Prostate gland (tissue), 2 donors: ENCODE measurements around the gene ATL1. TPM values are rescaled to one million over a fixed set of nuclear protein-coding genes. Genes with fewer than 3 reads are reported as not detected.

Source experiments
- DNase-seq: peaks from one replicate; pipeline ENCODE4 v3.0.0-alpha.2; 2019; ENCODE audit warnings: low spot score
- H3K27ac ChIP-seq, 2 donors: fragments of 200-600 bp; sonication (generic); 2 replicates each; pipeline ENCODE4 v1.5.1; 2017 to 2019
- H3K27me3 ChIP-seq: fragments of 200-600 bp; sonication (generic); replicated peaks from 2 replicates; pipeline ENCODE4 v1.5.1; 2019; ENCODE audit not compliant: insufficient read depth
- H3K36me3 ChIP-seq, 2 donors: fragments of 200-600 bp; sonication (generic); 1 replicate in 1 of 2; 2 replicates in 1 of 2; pipeline versions ENCODE4 v1.5.1 to v1.8.1; 2017 to 2019
- H3K4me1 ChIP-seq: fragments of 200-600 bp; sonication (generic); replicated peaks from 2 replicates; pipeline ENCODE4 v1.5.1; 2019
- H3K4me3 ChIP-seq, 2 donors: fragments of 200-600 bp; sonication (generic); 2 replicates each; pipeline ENCODE4 v1.5.1; 2017 to 2019
- H3K9me3 ChIP-seq: fragments of 200-600 bp; sonication (generic); 2 replicates; pipeline ENCODE4 v1.5.1; 2017
- POLR2A ChIP-seq: fragments of 450-650 bp; IDR thresholded peaks from one replicate; pipeline ENCODE4 v1.6.1; 2016; ENCODE audit warnings: antibody characterized with exemption, mild to moderate bottlenecking
- POLR2AphosphoS5 ChIP-seq: sonication (generic); formaldehyde crosslinking; IDR thresholded peaks from one replicate; pipeline ENCODE4 v1.6.1; 2017; ENCODE audit warnings: antibody characterized with exemption
- WGBS: methylation state at CpG from one replicate; pipeline ENCODE4 v1.1.5; 2018; 5-methylcytosine and 5-hydroxymethylcytosine counted together
- intact Hi-C: fragments of 100-400 bp; cut with DNase I; formaldehyde crosslinking; loops from one replicate; pipeline ENCODE4 v1.14.2; 2022
- total RNA-seq, 2 donors: library from RNA; depleted of rRNA; stranded (reverse); fragments of >200 nt; gene quantifications; one replicate each; pipeline ENCODE4 v1.1.0, GENCODE V29; 2016
- TF ChIP-seq, protein P1 (sequence below), 4 experiments: fragments of 200-600 bp in 2 of 4; fragments of 450-650 bp in 2 of 4; sonication (generic) in 2 of 4; IDR thresholded peaks; 1 replicate in 3 of 4; 2 replicates in 1 of 4; pipeline ENCODE4 v1.5.1; 2016 to 2019; ENCODE audit warnings: antibody characterized with exemption in 4 of 4, mild to moderate bottlenecking in 2 of 4, moderate library complexity in 2 of 4

The ATL1 gene
- total RNA-seq = 10 to 100 TPM in 1 of 2 donors, 1 to 10 TPM in 1; 5.3 to 26.5 TPM

DNA sequence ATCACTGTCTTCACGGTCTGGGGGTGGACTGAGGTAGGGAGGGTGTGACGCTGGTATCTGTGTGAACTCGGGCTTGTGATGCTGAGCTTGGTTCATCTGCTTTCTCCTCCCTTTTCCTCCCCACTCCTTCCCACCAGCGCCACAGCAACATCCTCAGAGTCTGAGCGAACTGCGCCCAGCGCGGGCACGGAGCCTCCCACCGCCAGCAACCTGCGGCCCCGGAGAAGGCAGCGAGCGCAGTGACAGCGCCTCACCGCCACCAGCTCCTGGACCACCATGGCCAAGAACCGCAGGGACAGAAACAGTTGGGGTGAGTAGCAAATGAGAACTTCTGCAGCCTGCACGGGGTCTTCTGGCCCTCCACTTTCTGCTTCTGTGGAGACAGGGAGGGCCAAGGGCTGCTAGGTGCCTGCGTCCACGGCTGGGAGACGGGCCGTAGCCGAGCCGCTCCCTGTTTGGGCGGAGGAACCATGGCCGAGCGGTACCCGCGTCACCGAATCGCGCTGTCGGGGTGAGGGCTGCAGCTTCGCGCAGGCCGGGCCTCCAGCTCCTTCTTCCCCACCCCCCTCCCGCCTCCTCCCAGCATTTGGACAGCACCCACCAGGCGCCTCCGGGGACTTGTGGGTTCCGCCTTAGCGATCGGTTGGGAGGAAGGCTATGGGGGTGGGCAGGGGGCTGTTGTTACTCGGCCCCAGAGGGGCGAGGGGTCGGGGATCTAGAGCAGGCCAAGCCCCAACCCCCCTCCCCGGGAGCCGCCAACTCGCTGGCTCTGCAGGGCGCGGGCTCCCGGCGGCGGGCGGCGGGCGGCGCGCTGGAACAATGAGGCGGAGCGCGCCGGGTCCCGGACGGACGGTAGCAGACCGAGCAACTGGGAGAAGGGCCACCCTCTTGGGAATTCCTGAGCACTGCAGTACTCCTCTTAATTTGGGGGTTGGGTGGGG, at the start of gene ATL1:
Gene ATL1, plus strand, starts transcription at position 156 of the 941 bp plus-strand sequence. Its CDS starts 121 bp downstream, at position 277.
- Histone ChIP-seq H3K9me3 (no peaks in the 10 kb centered on the region), H3K27me3 (no peaks in the 10 kb centered on the region), H3K36me3 (no peaks in the 10 kb centered on the region), H3K4me1 (no peaks in the 10 kb centered on the region), H3K4me3 (peak within 1 kb of the TSS; percentile 66 to 76), H3K27ac (peak within 1 kb of the TSS; percentile 95 to 96)
- intact Hi-C loops = loop anchor here (5.0 kb wide), 1 partner anchor 217 kb away; no protein-coding TSS in a partner anchor
- WGBS = under 1% methylated on average over 51 of the region's 66 CpGs
- DNase-seq = peak; percentile 67
- peak; percentile 30 for TF ChIP-seq POLR2AphosphoS5
- TF ChIP-seq, protein P1, sequence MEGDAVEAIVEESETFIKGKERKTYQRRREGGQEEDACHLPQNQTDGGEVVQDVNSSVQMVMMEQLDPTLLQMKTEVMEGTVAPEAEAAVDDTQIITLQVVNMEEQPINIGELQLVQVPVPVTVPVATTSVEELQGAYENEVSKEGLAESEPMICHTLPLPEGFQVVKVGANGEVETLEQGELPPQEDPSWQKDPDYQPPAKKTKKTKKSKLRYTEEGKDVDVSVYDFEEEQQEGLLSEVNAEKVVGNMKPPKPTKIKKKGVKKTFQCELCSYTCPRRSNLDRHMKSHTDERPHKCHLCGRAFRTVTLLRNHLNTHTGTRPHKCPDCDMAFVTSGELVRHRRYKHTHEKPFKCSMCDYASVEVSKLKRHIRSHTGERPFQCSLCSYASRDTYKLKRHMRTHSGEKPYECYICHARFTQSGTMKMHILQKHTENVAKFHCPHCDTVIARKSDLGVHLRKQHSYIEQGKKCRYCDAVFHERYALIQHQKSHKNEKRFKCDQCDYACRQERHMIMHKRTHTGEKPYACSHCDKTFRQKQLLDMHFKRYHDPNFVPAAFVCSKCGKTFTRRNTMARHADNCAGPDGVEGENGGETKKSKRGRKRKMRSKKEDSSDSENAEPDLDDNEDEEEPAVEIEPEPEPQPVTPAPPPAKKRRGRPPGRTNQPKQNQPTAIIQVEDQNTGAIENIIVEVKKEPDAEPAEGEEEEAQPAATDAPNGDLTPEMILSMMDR (IDR thresholded peaks at IDR 0.05) = peak in 1 of 4 experiments; percentile 11
- peak; percentile 26 for TF ChIP-seq POLR2A

DNA sequence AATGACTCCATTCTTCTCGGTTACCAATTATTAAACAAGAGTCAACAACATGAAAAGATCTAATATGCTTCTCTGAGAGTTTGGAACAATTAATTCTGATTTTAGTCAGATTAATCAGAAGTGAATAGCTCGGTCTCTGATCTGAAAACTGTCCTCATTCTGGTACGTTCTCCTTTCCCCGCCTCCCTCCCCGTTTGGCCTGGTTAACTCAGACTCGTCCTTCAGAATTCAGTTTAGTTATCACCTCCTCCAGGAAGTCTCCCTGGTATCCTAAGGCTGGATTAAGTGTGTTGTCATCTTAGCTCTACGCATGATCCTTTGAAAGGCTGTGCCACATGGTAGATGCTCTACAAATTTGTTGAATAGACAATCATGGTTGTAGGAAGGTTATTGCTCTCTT, 49.8 kb upstream of the ATL1 start:
- no peak for DNase-seq
- Histone ChIP-seq H3K36me3 (no peaks in the 10 kb centered on the region), H3K4me3 (no peak overlapping the region), H3K9me3 (no peaks in the 10 kb centered on the region), H3K27ac (no peak overlapping the region), H3K4me1 (no peaks in the 10 kb centered on the region), H3K27me3 (no peaks in the 10 kb centered on the region)
- WGBS = 78% methylated on average over 7 of the region's 7 CpGs
- intact Hi-C loops = no loop called here
- TF ChIP-seq POLR2A (no peak), POLR2AphosphoS5 (no peak)
- TF ChIP-seq, protein P1 (IDR thresholded peaks at IDR 0.05) = no peak

DNA sequence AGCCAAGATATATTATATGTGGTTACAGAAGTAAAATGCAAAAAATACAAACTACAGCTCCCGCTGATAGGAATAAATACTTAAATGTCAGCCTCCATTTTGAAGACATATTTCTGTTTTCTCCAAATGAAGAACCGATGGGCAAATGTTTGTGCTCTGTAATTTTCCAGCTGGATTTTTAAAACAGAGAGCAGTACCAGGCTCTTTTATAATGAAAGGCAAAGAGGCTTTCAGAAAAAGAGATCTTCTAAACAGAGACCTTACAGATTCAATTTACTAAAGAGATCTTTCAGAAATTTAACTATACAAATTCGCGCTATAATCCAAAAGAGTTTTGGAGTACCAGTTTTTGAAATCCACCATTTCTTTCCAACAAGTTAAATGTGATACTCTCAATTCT, 47.5 kb upstream of the ATL1 start:
- Histone ChIP-seq H3K27ac (no peak overlapping the region), H3K4me1 (no peaks in the 10 kb centered on the region), H3K36me3 (no peaks in the 10 kb centered on the region), H3K4me3 (no peak overlapping the region), H3K27me3 (no peaks in the 10 kb centered on the region), H3K9me3 (no peaks in the 10 kb centered on the region)
- intact Hi-C loops = no loop called here
- WGBS = 97% methylated on average over 4 of the region's 4 CpGs
- TF ChIP-seq POLR2A = no peak
- TF ChIP-seq, protein P1 (IDR thresholded peaks at IDR 0.05) = no peak
- TF ChIP-seq POLR2AphosphoS5 = no peak
- no peak for DNase-seq

DNA sequence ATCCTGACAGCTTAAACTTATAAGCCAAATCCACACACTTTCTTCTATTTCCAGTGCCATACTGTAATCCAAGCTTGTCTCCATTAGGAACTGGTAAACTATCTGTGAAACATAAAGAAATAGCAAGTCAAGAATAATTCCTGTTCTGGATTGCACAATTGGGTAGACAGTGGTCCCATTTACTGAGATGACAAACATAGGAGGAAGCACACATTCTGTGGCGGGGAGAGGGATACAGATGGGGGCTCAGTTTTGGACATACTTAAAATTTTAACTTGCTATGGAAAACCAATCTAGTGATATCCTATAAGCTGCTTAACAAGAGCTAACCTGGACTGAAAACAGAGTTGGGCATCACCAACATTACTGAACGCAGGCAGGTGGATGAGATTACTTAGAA, 43.9 kb upstream of the ATL1 start:
- intact Hi-C loops = no loop called here
- Histone ChIP-seq H3K27me3 (no peaks in the 10 kb centered on the region), H3K9me3 (no peaks in the 10 kb centered on the region), H3K4me1 (no peaks in the 10 kb centered on the region), H3K27ac (no peak overlapping the region), H3K36me3 (no peaks in the 10 kb centered on the region), H3K4me3 (no peak overlapping the region)
- 88% methylated on average over 2 of the region's 2 CpGs for WGBS
- TF ChIP-seq, protein P1 (IDR thresholded peaks at IDR 0.05) = no peak
- no peak for TF ChIP-seq POLR2AphosphoS5
- TF ChIP-seq POLR2A = no peak
- DNase-seq = no peak
